Gastroesophageal sphincter (tissue), 2 donors: ENCODE measurements around the gene LCTL.

ENCODE experiments used
- POLR2A ChIP-seq, 2 donors: fragments of 450-650 bp; IDR thresholded peaks; one replicate each; pipeline ENCODE4 v1.6.1; 2017; ENCODE audit warnings: antibody characterized with exemption in 2 of 2, mild to moderate bottlenecking in 2 of 2, moderate library complexity in 1 of 2
- POLR2AphosphoS5 ChIP-seq: sonication (generic); formaldehyde crosslinking; IDR thresholded peaks from one replicate; pipeline ENCODE4 v1.6.1; 2017; ENCODE audit warnings: antibody characterized with exemption

DNA sequence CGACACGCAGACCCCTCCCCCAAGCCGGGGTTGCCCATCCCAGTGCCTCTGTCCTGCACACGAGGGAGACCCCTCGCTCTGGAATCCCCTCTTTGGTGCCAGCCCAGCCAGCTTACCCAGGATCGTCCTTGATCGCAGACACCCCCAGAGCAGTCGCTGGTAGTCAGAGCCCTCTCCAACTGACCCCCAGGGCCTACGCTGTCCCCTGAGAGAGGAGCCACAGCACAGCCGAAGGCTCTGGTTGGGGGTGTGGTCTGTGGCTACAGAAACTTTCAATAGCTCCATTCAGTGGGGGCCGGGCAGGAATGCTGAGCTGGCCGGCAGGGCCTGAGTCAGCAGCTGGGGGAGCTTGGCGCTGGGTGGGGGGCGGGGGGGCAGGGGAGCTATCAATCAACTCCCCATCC, at the start of gene LCTL:
- no peak for TF ChIP-seq POLR2AphosphoS5
- no peak for TF ChIP-seq POLR2A (IDR thresholded peaks at IDR 0.05)
